Lower lobe of right lung (tissue), 2 donors: Measurements from ENCODE around the gene CITED2. TPM values are rescaled to one million over a fixed set of nuclear protein-coding genes. Genes with fewer than 3 reads are reported as not detected.
"Not testable (repeated sequence)": the region's sequence is repeated elsewhere in the genome, so short reads cannot be mapped to it uniquely, and the experiment has no call there.

Experiments
- ATAC-seq, 2 donors: fragments of 200-7000 bp; cut with Tn5 transposase; one replicate each; pipeline ENCODE4 v1.9.1; 2020 to 2022; ENCODE audit warnings: mild to moderate bottlenecking in 2 of 2, moderate library complexity in 2 of 2
- DNase-seq: peaks from one replicate; pipeline ENCODE4 v3.0.0-alpha.2; 2020
- H3K27ac ChIP-seq: fragments of 200-600 bp; one replicate; pipeline ENCODE4 v1.8.0; 2022
- H3K27me3 ChIP-seq: fragments of 200-600 bp; one replicate; pipeline ENCODE4 v1.8.0; 2022; ENCODE audit warnings: low read depth
- H3K36me3 ChIP-seq: fragments of 200-600 bp; one replicate; pipeline ENCODE4 v1.8.0; 2022; ENCODE audit warnings: mild to moderate bottlenecking
- H3K4me1 ChIP-seq: fragments of 200-600 bp; one replicate; pipeline ENCODE4 v1.8.0; 2022
- H3K4me3 ChIP-seq: fragments of 200-600 bp; one replicate; pipeline ENCODE4 v1.8.0; 2022; ENCODE audit warnings: mild to moderate bottlenecking
- H3K9me3 ChIP-seq: fragments of 200-600 bp; one replicate; pipeline ENCODE4 v1.8.0; 2022
- CTCF ChIP-seq: fragments of 200-600 bp; IDR thresholded peaks from one replicate; pipeline ENCODE4 v1.8.0; 2022; ENCODE audit warnings: antibody characterized with exemption, mild to moderate bottlenecking
- intact Hi-C: fragments of 100-400 bp; cut with DNase I; formaldehyde crosslinking; loops from one replicate; pipeline ENCODE4 v1.11.0; 2022
- total RNA-seq: library from RNA; stranded (reverse); fragmentation: NEBNext Ultra II Directional; extraction: Animal tissue kit (Norgen Biotek cat#: 25700); gene quantifications from one replicate; pipeline ENCODE4 v1.2.1, GENCODE V29; 2021
- donor health status: DM: no; HTN: yes; CAD: no; lungs with severe emphysema.

CITED2 gene
- total RNA-seq, 1 donor from 2014 or later: 275 TPM

GRCh38 chr6:139364302-139364981, 10.0 kb downstream of the CITED2 start:
- no peaks in the 10 kb centered on the region for H3K36me3 ChIP-seq
- H3K4me1 ChIP-seq: peaks cover 15% of the 10 kb centered on the region
- TF ChIP-seq CTCF: peak; percentile 75
- no peak for DNase-seq
- H3K27me3 ChIP-seq: no peaks in the 10 kb centered on the region
- intact Hi-C loops: loop anchor here (5.0 to 10.0 kb wide), 2 partner anchors 130 to 547 kb away; no protein-coding TSS in a partner anchor
- no peak overlapping the region for H3K27ac ChIP-seq
- H3K9me3 ChIP-seq: no peaks in the 10 kb centered on the region
- no peak overlapping the region for H3K4me3 ChIP-seq
- peak; percentile 41 to 61 for ATAC-seq

- intact Hi-C loops: loop anchor here (5.0 to 10.0 kb wide), 2 partner anchors 129 to 546 kb away; no protein-coding TSS in a partner anchor
- not testable (repeated sequence) for H3K36me3 ChIP-seq, H3K4me1 ChIP-seq, ATAC-seq, H3K9me3 ChIP-seq, H3K27ac ChIP-seq, DNase-seq, H3K4me3 ChIP-seq, H3K27me3 ChIP-seq
Observed at GRCh38 chr6:139363797-139364196, 10.7 kb downstream of the CITED2 start.

GRCh38 chr6:139363123-139363522, 11.3 kb downstream of the CITED2 start:
- H3K9me3 ChIP-seq, DNase-seq, ATAC-seq, H3K4me1 ChIP-seq, H3K4me3 ChIP-seq, H3K36me3 ChIP-seq, H3K27me3 ChIP-seq, H3K27ac ChIP-seq: not testable (repeated sequence)
- intact Hi-C loops: loop anchor here (5.0 to 10.0 kb wide), 2 partner anchors 128 to 546 kb away; no protein-coding TSS in a partner anchor

GRCh38 chr6:139361211-139361610, 13.2 kb downstream of the CITED2 start:
- H3K27ac ChIP-seq: no peak overlapping the region
- no peaks in the 10 kb centered on the region for H3K36me3 ChIP-seq
- TF ChIP-seq CTCF: no peak
- H3K27me3 ChIP-seq: no peaks in the 10 kb centered on the region
- H3K4me3 ChIP-seq: no peak overlapping the region
- DNase-seq: no peak
- H3K4me1 ChIP-seq: no peaks in the 10 kb centered on the region
- intact Hi-C loops: loop anchor here (5.0 to 10.0 kb wide), 2 partner anchors 126 to 544 kb away; no protein-coding TSS in a partner anchor
- ATAC-seq: no peak
- no peaks in the 10 kb centered on the region for H3K9me3 ChIP-seq

GRCh38 chr6:139356924-139357323, 17.5 kb downstream of the CITED2 start:
- no peak for TF ChIP-seq CTCF
- Histone ChIP-seq H3K4me1 (no peaks in the 10 kb centered on the region), H3K27ac (no peak overlapping the region), H3K36me3 (no peaks in the 10 kb centered on the region), H3K9me3 (no peaks in the 10 kb centered on the region), H3K27me3 (no peaks in the 10 kb centered on the region), H3K4me3 (no peak overlapping the region)
- intact Hi-C loops: no loop called here
- ATAC-seq (no peak), DNase-seq (no peak)

GRCh38 chr6:139355777-139356445, 18.5 kb downstream of the CITED2 start:
- H3K4me3 ChIP-seq: no peak overlapping the region
- no peaks in the 10 kb centered on the region for H3K9me3 ChIP-seq
- TF ChIP-seq CTCF: no peak
- no peaks in the 10 kb centered on the region for H3K4me1 ChIP-seq
- intact Hi-C loops: no loop called here
- no peaks in the 10 kb centered on the region for H3K36me3 ChIP-seq
- no peak for DNase-seq
- H3K27me3 ChIP-seq: no peaks in the 10 kb centered on the region
- no peak for ATAC-seq
- H3K27ac ChIP-seq: no peak overlapping the region
